PC-3 (cell line): ENCODE results near the gene FSIP1. TPM values are rescaled to one million over a fixed set of nuclear protein-coding genes. Genes with fewer than 3 reads are reported as not detected.
A peak's percentile ranks its signal among the peaks of the same experiment; 100 is the strongest.

Experiments
- ATAC-seq: fragments of 200-7000 bp; cut with Tn5 transposase; 2 replicates; pipeline ENCODE4 v1.9.1; 2020; ENCODE audit warnings: mild to moderate bottlenecking, moderate library complexity
- BruUV-seq: library from RNA; stranded (reverse); fragments of 400-500 nt; replicated peaks from 2 replicates; lab custom pipeline; 2021; lab: Mats Ljungman, UMichigan
- CTCF ChIA-PET: fragments of 300-600 bp; sonication (Branson Sonifier 250); formaldehyde crosslinking; loops from one replicate; lab custom pipeline; 2022; ENCODE audit warnings: antibody characterized with exemption; lab: Charles Lee
- POLR2A ChIA-PET: fragments of 300-600 bp; sonication (Branson Sonifier 250); formaldehyde crosslinking; loops from one replicate; lab custom pipeline; 2022; ENCODE audit warnings: antibody characterized with exemption; ENCODE audit not compliant: unreplicated experiment; lab: Charles Lee
- DNase-seq: peaks from one replicate; pipeline ENCODE4 v3.0.0-alpha.2; 2015
- H2AFZ ChIP-seq: fragments of 300-600 bp; sonication (generic); 2 replicates; pipeline ENCODE4 v1.6.0; 2016; ENCODE audit warnings: antibody characterized with exemption, low read length
- H3F3A ChIP-seq: fragments of 300-600 bp; sonication (generic); one replicate; pipeline ENCODE4 v1.6.0; 2017; ENCODE audit warnings: antibody characterized with exemption, low read length, control low read depth, mild to moderate bottlenecking; ENCODE audit not compliant: unreplicated experiment
- H3K27ac ChIP-seq: fragments of 300-600 bp; sonication (generic); 2 replicates; pipeline ENCODE4 v1.5.1; 2016; ENCODE audit warnings: mild to moderate bottlenecking, low read length
- H3K27me3 ChIP-seq: fragments of 300-600 bp; sonication (generic); 2 replicates; pipeline ENCODE4 v1.6.1; 2016; ENCODE audit warnings: low read length, mixed read lengths
- H3K36me3 ChIP-seq: fragments of 300-600 bp; sonication (generic); 2 replicates; pipeline ENCODE4 v1.6.1; 2016; ENCODE audit warnings: low read depth, mixed run types, low read length, mixed read lengths
- H3K4me1 ChIP-seq: fragments of 300-600 bp; sonication (generic); 2 replicates; pipeline ENCODE4 v1.5.1; 2016; ENCODE audit warnings: low read length; ENCODE audit not compliant: insufficient read depth
- H3K4me2 ChIP-seq: fragments of 300-600 bp; sonication (generic); 2 replicates; pipeline ENCODE4 v1.6.0; 2016; ENCODE audit warnings: low read length
- H3K4me3 ChIP-seq: fragments of 300-600 bp; sonication (generic); 2 replicates; pipeline ENCODE4 v1.5.1; 2016; ENCODE audit warnings: mild to moderate bottlenecking, low read length, mixed read lengths
- H3K79me2 ChIP-seq: fragments of 300-600 bp; sonication (generic); 2 replicates; pipeline ENCODE4 v1.6.1; 2017; ENCODE audit warnings: low read length, mixed read lengths
- H3K9ac ChIP-seq: fragments of 300-600 bp; sonication (generic); 2 replicates; pipeline ENCODE4 v1.6.0; 2016; ENCODE audit warnings: mild to moderate bottlenecking, low read length
- H3K9me2 ChIP-seq: fragments of 300-600 bp; sonication (generic); replicated peaks from 2 replicates; pipeline ENCODE4 v1.6.1; 2016; ENCODE audit warnings: mixed run types, low read length, mixed read lengths
- H3K9me3 ChIP-seq: fragments of 300-600 bp; sonication (generic); 2 replicates; pipeline ENCODE4 v1.6.1; 2016; ENCODE audit warnings: low read length, mixed read lengths
- H4K20me1 ChIP-seq: fragments of 300-600 bp; sonication (generic); 2 replicates; pipeline ENCODE4 v1.6.1; 2016; ENCODE audit warnings: low read length, mixed read lengths
- EZH2 ChIP-seq: fragments of 300-600 bp; sonication (generic); IDR thresholded peaks from one replicate; pipeline ENCODE4 v1.6.1; 2017; ENCODE audit warnings: antibody characterized with exemption, mild to moderate bottlenecking, low read length; ENCODE audit not compliant: unreplicated experiment
- EZH2phosphoT487 ChIP-seq: fragments of 300-600 bp; sonication (generic); IDR thresholded peaks from 2 replicates; pipeline ENCODE4 v1.6.1; 2018; ENCODE audit warnings: mild to moderate bottlenecking, antibody characterized with exemption, low read length, borderline replicate concordance
- intact Hi-C: fragments of 100-400 bp; cut with micrococcal nuclease; formaldehyde crosslinking; loops from 2 replicates; pipeline ENCODE4 v1.9.0; 2023
- total RNA-seq: library from RNA; depleted of rRNA; stranded (reverse); fragments of >200 nt; gene quantifications from 2 replicates; pipeline ENCODE4 v1.2.3, GENCODE V29; 2014
- TF ChIP-seq, protein P1 (sequence below): fragments of 300-600 bp; sonication (generic); conservative IDR thresholded peaks from 2 replicates; pipeline ENCODE4 v1.5.1; 2017; ENCODE audit warnings: antibody characterized with exemption, low read depth, mild to moderate bottlenecking, low read length

FSIP1 gene
- total RNA-seq, 1 experiment from 2014 or later: 0.07 TPM

DNA sequence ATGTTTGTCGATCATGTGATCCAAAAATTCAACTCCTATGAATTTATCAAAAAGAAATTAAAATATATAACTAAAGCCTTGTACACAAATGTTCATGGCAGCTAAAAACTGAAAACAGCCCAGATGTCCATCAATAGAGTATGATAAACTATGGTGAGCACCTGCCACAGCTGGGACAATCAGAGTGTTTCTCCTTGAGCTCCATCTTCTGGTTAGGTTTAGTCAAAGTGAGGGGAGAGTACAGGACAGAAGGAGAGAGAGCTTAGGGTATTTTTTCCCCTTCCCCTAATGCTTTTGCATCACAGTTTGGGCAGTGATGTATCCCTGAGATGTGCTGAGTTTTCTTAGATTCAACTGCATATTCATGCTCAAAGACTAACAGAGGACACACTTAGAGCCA is 65.5 kb downstream of the FSIP1 start:
- H3K36me3 ChIP-seq: no peaks in the 10 kb centered on the region
- no peak overlapping the region for H2AFZ ChIP-seq
- H3K9ac ChIP-seq: no peak overlapping the region
- H3K4me3 ChIP-seq: no peak overlapping the region
- no peaks in the 10 kb centered on the region for H3K9me3 ChIP-seq
- intact Hi-C loops: no loop called here
- no peaks in the 10 kb centered on the region for H3K27me3 ChIP-seq
- H3K4me1 ChIP-seq: peaks cover 13% of the 10 kb centered on the region
- H3K27ac ChIP-seq: no peak overlapping the region
- TF ChIP-seq EZH2phosphoT487 (no peak), EZH2 (no peak)
- TF ChIP-seq, protein P1, sequence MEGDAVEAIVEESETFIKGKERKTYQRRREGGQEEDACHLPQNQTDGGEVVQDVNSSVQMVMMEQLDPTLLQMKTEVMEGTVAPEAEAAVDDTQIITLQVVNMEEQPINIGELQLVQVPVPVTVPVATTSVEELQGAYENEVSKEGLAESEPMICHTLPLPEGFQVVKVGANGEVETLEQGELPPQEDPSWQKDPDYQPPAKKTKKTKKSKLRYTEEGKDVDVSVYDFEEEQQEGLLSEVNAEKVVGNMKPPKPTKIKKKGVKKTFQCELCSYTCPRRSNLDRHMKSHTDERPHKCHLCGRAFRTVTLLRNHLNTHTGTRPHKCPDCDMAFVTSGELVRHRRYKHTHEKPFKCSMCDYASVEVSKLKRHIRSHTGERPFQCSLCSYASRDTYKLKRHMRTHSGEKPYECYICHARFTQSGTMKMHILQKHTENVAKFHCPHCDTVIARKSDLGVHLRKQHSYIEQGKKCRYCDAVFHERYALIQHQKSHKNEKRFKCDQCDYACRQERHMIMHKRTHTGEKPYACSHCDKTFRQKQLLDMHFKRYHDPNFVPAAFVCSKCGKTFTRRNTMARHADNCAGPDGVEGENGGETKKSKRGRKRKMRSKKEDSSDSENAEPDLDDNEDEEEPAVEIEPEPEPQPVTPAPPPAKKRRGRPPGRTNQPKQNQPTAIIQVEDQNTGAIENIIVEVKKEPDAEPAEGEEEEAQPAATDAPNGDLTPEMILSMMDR: 0 out of 2 replicates have a peak, but pooled peaks have one; percentile 20
- no peaks in the 10 kb centered on the region for H3F3A ChIP-seq
- H3K4me2 ChIP-seq: no peak overlapping the region
- no peaks in the 10 kb centered on the region for H3K9me2 ChIP-seq
- no peaks in the 10 kb centered on the region for H3K79me2 ChIP-seq
- ATAC-seq: peak; percentile 48
- no peaks in the 10 kb centered on the region for H4K20me1 ChIP-seq
- ChIA-PET POLR2A (no interaction called here), CTCF (no interaction called here)
- BruUV-seq: no TSS peak
- DNase-seq: peak; percentile 9

DNA sequence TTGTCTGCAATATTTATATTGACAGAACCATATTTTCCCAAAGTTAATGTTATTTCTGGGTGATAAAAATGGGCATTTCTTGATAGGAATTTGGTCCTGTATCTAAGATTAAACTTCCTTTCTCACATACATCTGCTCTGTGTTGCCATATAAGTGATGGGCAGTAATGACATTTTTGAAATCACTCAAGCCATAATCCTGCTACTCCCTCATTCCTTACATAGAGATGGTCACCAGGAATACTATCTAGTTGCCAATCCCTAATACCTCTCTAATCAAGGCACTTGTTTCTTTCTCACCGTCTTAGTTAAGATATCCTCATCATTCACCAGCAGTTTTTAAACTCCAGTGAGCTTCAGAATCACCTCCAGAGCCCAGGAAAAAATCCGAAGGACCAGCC is 68.4 kb downstream of the FSIP1 start:
- no peaks in the 10 kb centered on the region for H3K4me1 ChIP-seq
- no peak for TF ChIP-seq EZH2phosphoT487
- no peak for TF ChIP-seq EZH2
- TF ChIP-seq, protein P1: no peak
- ATAC-seq (no peak), DNase-seq (no peak)
- no peaks in the 10 kb centered on the region for H3K36me3 ChIP-seq
- H3K27ac ChIP-seq: no peak overlapping the region
- no peak overlapping the region for H2AFZ ChIP-seq
- no peak overlapping the region for H3K4me3 ChIP-seq
- no peaks in the 10 kb centered on the region for H3F3A ChIP-seq
- no TSS peak for BruUV-seq
- POLR2A ChIA-PET: no interaction called here
- no peaks in the 10 kb centered on the region for H3K27me3 ChIP-seq
- no peaks in the 10 kb centered on the region for H3K9me2 ChIP-seq
- H3K79me2 ChIP-seq: no peaks in the 10 kb centered on the region
- no peaks in the 10 kb centered on the region for H3K9me3 ChIP-seq
- no peaks in the 10 kb centered on the region for H4K20me1 ChIP-seq
- H3K9ac ChIP-seq: no peak overlapping the region
- H3K4me2 ChIP-seq: no peak overlapping the region
- intact Hi-C loops: no loop called here
- CTCF ChIA-PET: no interaction called here

DNA sequence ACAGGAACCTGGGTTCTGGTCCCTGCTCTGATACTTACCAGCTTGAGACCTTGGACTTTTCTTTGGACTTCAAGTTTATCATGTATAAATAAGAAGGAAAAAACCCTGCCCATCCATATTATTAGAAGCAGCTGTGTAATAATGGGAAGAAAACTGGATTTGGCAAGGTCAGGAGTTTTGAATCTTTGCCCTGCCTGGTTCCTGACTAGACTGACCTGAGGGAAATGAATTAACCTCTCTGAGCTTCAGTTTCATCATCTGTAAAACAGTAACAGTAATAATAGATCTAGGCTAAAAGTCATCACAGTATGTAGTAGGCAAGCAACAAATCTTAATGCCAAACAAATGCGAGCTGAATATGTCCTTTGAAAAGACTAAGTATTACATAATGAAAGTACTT is 68.8 kb downstream of the FSIP1 start:
- Histone ChIP-seq H3K27me3 (no peaks in the 10 kb centered on the region), H3K9ac (no peak overlapping the region), H2AFZ (no peak overlapping the region), H3K4me1 (no peaks in the 10 kb centered on the region), H3K9me2 (no peaks in the 10 kb centered on the region), H3K27ac (no peak overlapping the region), H3K36me3 (no peaks in the 10 kb centered on the region), H3K4me3 (no peak overlapping the region), H3F3A (no peaks in the 10 kb centered on the region), H3K79me2 (no peaks in the 10 kb centered on the region), H3K9me3 (no peaks in the 10 kb centered on the region), H3K4me2 (no peak overlapping the region), H4K20me1 (no peaks in the 10 kb centered on the region)
- DNase-seq (no peak), ATAC-seq (no peak)
- ChIA-PET POLR2A (no interaction called here), CTCF (no interaction called here)
- intact Hi-C loops: no loop called here
- no TSS peak for BruUV-seq
- TF ChIP-seq EZH2phosphoT487: no peak
- TF ChIP-seq EZH2: no peak
- TF ChIP-seq, protein P1: no peak
